Islet of Langerhans (tissue), 1 donor: Measurements from ENCODE around the gene TCF21.
A peak's percentile ranks its signal among the peaks of the same experiment; 100 is the strongest.
"Not testable (repeated sequence)": the region's sequence is repeated elsewhere in the genome, so short reads cannot be mapped to it uniquely, and the experiment has no call there.

ENCODE experiments used
- FAIRE-seq: peaks from one replicate; lab custom pipeline; 2011; peaks lifted over from hg19 to GRCh38; lab: Jason Lieb, UNC

Gene TCF21

DNA sequence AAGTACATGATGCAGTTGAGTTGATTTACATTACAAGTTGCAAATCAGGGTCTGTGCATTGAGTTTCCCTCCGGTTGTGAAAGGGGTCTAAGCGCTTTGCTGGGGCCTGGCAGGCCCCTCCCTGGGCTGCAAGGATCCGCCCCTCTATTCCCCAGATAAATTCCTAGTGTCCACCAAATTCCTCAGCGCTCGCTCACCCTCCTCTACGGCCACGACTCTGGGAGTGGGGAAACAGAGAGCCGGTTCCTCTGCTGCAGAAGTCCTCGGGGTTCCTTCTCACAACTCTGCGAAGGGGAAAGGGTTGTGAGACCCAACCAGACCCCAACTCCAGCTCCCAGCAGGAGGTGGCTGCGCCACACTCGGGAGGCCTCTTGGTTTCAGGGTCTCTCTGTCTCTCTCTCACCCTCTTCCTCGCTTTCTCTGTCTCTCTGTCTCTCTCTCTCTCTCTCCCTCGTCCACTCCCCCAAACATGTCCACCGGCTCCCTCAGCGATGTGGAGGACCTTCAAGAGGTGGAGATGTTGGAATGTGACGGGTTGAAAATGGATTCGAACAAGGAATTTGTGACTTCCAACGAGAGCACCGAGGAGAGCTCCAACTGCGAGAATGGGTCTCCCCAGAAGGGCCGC is at the start of gene TCF21:
Gene TCF21 (plus strand): TSS at position 185 of the 628 bp plus-strand sequence. CDS start 285 bp downstream, at position 470.
- no peak for FAIRE-seq

DNA sequence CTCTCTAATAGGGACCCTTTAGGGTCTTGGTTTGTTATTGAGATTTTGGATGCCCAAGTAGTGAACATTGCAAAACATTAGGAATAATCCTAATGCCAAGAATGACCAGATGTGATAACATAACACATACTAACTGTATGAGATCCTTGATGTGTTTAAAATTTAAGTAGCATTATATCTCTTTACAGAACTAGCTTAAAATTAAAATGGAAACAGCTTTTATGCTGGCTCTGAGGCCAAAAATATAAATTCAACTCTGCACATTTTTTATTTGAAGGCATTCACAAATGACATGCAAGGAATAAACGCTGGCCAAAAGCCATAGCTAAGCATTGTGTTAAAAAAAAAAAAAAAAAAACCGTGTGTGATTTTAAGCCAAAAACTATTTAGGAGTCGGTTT is 47.7 kb upstream of the TCF21 start:
- FAIRE-seq = no peak

DNA sequence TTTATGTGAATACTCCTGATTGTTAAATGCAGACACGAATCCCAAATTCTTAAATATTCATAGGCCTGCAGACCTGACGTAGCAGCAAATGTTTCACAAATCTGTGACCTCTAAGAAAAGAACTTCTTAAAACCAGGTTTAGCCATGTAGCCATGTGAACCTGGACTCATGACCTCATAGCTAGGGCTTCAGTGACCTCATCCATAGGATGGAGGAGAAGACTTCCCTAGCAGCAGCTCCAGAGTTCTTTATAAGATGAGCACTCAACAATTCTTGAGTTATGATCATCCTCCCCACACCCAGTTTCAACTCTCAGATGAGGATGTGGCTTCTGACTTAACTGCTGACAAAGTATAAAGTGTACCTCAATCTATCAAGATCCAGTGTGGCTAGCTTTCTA is 45.8 kb upstream of the TCF21 start:
- no peak for FAIRE-seq

DNA sequence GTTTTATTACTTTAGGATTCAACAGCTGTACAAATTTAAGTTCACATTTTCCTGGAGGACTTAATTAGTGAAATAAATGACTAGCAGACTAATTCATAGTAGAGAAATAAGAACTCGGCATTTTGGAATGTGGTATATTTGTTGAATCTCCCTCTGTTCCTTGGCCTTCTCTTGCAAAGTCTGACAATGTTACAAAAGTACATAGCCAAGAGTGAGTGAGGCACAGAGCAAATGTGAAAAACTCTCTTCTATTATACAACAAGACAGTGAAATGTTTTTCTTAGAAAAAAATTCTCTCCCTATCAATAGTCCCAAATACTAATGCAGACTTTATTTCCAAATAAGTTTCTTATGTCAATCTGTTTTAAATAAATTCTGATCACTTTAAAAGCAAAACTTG is 44.2 kb upstream of the TCF21 start:
- FAIRE-seq = no peak

DNA sequence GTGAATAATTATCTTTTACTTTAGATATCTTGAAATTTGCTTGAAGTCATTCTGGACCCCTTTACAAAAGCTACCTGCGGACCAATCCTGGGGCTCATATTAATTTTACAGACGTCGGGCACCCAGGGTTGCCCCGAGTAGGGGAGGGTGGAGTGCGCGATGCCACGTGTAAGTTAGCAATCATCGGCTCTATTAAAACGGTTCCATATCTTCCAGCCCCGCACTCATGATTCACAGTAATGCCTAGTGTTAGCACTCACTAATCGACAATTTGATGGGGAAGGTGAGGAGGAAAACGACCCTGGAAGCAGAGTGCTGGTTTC is 34.9 kb upstream of the TCF21 start:
- no peak for FAIRE-seq

DNA sequence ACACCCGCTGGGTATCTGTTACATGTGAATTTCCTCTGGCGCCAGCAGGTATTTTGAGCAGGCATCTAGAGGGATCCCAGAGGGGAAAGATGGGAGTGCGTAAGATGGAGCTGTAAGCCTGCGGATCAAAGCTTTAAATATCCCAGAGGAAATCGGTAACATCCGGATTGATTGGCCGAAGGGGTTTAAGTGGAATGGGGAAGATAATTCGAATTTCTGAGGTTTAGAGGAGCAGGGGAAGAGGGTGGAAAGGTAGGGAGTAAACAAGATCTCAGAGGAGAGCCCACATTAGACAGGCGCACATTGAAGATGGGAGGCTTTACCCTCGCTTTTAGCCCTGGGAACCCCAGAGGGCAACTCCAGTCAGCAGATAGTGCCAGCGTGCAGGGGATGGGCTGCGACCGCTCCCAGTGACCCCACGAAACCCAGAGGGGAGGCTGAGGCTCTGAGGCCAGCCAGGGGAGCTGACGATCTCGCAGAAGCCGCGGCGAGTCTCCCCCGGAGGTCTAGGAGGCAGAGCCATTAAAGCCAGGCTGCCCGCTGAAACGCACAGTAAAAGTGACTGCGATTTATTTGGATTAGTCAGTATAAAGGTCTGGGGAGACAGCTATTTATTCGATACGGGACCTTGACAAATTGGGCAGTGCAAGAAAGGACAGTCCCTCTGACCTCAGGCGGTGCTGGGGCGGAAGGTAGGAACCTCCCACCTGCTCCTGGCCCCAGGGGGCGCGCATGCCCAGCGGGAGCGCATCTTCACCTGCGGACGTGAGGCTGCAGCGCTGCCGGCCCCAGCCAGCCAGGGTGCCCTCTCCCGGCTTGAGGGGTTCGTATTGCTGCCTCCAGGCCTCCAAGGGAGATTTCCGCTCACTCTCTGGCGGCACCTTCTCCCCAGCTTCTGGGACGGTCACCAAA is 34.3 kb upstream of the TCF21 start:
- no peak for FAIRE-seq

DNA sequence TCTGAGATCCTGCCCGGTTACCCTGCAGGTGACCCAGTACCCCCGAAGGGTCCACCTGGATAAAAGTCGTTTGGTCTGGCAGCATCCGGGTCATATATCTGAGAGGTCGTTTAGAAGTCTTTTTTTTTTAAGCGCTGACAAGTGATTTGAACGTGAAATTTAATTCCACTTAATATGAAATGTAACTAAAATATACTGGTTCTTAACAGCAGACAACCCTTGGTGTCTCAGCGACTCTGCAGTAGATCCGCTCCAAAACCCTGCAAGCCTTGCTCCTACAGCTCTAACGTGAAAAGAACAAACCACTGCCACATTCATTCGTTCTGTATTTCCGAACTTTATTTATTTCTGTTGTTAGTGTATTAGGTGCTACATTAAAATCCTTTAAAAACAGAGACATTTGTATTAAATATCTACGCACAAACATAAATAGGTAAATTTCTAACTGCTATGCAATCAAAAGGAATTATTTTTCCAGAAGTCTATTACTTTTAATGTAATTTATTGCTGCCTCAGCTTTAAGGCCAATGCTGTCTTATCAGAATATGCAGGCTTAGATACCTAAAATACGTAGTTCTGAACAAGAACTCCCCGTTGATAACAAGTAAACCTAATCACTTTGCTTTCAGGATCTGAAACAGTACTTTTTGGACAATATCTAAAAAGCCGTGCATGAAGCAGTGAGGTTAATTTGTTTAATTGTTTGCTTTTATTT is 33.5 kb upstream of the TCF21 start:
- FAIRE-seq = no peak

DNA sequence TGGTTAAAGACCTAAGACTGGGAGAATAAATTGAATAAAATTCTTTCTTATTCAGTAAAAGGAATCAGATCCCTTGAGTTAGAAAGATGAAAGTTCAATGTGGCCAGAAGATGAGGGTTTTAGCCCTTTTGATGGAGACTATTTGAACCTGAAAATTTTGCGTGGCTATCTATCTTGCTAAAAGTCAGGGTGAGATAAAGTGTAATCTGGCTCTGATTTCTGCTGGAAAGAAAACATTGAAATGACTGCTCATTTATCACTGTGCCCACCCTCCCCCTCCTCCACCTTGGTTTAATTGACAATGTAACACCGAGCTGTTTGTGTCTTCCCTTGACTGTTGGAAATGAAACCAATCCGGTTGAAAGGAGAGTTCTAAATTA is 32.9 kb upstream of the TCF21 start:
- FAIRE-seq = no peak

DNA sequence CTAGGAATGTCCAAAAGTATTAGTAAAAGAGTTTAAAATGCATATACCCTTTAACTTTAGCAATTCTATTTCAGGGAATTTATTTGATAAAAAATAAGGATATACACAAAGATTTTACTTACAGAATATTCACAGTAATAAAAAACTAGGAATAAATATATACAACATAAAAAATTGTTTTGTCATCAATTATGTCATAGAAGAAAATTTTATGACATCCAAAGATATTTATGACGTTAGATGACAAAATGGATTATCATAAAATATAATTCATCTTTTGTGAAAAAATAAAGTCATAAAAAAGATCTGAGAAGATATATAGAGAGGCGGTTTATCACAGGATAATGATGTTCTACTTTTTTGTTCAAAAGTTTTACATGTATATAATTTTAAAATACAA is 32.0 kb upstream of the TCF21 start:
- no peak for FAIRE-seq

DNA sequence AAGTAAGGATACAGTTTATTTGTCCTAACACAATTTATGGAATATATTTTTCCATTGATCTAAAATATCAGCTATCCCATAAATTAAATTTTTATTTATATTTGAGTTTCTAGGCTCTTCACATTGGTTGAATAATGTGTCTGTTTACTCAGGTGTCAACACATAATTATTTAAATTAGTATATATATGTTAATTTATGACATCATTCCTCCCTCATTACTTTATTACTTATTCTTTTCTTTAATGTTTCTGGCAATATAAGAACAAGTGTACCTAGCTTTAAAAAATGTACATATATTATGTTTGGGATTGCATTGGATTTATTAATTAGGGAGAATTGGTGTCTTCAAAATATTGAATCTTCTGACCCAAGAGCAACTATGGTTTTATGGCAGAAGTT is 31.2 kb upstream of the TCF21 start:
- peak; percentile 41 for FAIRE-seq

DNA sequence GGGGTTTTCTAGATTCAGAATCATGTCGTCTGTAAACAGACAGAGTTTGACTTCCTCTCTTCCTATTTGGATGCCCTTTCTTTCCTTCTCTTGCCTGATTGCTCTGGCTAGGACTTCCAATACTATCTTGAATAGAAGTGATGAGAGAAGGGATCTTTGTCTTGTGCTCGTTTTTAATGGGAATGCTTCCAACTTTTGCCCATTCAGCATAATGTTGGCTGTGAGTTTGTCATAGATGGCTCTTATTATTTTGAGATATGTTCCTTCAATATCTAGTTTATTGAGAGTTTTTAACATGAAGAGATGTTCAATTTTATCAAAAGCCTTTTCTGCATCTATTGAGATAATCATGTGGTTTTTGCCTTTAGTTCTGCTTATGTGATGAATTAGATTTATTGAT is 27.6 kb upstream of the TCF21 start:
- not testable (repeated sequence) for FAIRE-seq

DNA sequence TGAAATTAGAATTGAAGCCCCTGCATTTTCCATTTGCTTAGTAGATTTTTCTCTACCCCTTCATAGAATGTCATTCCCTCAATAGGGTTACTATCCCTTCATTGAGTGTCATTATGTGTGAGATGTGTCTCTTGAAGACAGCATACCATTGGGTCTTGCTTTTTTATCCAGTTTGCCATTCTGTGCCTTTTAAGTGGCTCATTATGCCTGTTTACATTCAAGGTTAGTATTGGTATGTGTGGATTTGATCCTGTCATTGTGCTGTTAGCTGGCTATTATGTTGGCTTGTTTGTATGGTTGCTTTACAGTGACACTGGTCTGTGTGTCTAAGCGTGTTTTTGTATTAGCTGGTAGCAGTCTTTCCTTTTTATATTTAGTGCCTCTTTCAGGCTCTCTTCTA is 25.7 kb upstream of the TCF21 start:
- FAIRE-seq = no peak

DNA sequence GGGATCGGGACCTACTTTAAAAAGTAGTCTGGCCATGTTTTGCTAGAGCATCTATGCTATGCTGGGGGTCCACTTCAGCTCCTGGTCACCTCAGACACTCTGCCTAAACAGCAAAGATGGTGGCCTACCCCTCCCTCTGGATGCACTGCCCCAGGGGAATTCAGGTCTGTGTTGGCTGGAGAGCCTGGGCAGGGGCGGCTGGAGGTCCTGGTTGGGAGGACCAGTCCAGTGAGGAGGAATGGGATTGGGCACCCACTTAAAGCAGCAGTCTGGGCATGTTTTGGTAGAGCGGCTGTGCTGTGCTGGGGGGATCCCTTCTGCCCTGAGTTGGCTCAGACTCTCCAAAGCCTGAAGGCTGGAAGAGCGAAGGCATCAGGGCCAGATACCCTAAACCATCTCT is 23.2 kb upstream of the TCF21 start:
- no peak for FAIRE-seq

DNA sequence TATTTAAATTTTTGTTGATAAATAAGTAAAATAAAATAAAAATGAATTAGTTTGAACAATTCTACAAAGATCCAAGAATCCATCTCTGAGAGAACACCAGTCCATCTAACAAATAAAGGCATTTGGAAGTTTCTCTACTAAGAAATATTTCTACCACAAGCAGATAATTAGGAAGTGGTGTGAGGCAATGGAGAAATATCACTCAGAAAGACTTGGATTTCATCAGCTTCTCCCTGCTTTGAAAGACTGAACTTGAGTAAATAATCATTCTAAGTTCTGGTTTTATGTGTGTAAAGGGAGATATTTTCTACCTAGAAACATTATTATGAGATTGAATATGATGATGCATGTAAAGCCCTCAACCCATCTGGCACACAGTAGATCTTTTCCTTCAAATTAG is 17.8 kb upstream of the TCF21 start:
- no peak for FAIRE-seq

DNA sequence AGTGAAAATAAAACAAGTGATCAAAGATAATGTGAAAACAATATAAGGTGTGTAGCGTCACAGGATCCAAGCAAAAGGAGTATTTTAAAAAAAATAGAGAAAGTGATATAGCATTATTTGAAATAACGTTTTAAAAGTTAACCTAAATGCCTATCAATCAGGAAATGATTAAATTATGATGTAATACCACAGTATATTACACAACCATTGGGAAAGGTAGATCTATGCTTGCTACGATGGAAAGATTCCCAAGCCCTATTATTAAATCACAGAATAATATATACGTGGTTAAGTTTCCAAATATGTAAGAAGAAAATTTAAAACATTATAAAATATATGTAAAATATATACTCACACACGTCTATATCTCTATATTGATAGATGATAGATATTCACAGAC is 15.4 kb upstream of the TCF21 start:
- FAIRE-seq = no peak

DNA sequence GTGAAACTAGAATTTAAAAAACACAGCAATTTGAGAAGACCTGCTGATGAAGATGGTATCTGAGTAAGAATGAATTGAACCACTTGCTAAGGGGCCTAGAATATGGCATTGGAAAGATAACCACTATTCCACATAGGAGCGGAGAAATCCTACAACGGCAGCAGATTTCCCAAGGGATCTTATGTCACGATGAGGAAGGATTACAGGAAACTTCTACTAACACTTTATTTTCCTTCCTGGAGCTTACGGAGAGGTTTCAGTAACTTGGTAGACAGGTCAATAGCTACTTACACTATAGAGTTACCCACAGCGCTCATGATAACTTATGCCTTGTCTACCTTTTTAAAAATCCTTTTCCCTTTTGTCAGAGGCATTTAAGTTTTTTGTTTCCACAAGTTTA is 11.8 kb upstream of the TCF21 start:
- no peak for FAIRE-seq

DNA sequence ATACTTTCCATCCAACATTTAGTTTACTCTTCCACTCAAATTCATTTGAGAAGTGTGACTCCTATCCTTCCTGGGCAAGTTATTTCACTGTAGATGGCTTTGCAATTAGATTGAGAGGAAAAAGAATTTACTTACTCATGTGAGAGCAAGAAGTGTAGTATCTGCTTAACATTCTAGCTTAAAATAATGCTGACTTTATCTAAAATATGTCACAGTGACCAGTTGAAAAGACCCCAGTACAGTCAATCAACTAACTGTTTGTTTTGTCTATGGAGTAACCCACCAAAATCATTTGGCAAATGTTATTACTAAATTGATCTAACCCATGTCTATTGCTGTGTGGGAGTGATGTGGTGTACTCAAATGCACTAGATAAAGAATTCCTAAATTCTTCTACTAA is 8.9 kb upstream of the TCF21 start:
- no peak for FAIRE-seq

DNA sequence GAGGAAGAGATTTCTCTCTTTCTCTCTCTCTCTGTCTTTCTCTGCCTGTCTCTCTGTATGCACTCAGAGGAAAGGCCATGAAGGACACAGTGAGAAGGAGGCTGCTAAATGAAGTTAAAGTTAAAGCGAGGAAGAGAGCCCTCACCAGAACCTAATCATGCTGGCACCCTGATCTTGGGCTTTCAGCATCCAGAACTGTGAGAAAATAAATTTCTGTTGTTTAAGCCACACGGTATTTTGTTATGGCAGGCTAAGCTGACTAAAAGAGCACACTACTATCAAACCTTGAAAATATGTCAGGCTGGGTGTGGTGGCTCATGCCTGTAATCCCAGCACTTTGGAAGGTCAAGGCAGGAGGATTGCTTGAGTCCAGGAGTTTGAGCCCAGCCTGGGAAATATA is 8.0 kb upstream of the TCF21 start:
- FAIRE-seq = no peak

DNA sequence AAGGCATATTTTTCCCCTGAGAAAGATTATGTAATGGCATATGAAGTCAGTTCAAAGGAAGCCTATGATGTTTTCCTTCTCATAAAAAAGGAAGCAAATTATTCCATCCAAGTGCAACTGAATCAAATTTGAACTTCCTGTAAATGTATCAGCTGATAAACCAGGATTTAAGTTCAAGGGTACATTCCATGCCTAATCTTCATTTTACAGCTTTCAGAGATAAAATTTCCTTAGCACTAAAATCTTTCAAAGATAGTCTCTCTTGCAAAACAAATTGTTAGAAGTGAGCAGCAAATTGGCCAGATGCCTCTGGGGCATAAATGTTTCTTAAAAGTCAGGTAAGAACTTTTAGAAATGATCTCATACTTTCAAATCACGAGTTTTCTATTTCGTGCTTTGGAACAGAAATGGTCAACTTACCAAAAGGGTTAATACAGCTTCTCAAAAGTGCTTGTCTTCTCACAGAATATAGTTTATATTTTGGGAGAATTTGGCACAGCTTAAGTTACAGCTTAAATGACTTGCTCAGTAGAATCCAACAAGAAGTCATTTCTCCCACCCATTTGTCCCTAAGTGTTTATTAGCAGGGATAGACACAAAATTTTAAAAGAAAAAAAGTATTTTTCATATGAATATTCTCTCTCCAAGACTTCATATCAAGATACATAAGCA is 2.7 kb upstream of the TCF21 start:
- FAIRE-seq = no peak

DNA sequence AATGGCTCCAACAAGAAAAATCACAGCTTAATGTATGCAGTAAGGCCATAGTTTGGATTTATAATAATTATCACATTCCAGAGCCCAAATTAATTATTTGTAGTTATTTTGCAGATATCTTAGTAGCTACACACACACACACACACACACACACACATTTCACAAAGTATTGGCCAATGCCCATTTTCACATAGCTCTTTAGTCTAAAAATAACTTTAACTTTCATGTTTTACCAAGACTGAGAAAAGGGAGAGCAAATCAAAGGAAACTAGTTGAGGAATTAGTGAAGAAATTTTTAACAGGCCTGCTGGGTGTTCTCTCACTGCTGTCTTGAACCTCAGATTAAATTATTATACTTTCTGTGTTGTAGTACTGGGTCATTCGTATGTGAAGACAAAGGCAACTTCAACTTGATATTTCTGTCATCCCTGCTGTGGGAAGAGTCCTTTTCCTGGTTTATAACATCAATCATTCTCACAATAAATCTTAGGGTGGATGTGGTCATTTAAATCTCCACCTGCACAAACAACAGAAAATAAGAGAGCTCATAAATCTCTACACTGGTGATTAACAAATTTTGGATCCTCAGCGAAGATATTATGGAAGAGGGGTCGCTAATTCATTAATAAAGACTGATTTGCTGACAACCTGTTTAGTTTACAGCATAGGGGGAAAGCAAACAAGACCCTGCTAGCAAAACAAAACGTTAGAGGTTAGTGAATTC is 1.6 kb upstream of the TCF21 start:
- FAIRE-seq = no peak

DNA sequence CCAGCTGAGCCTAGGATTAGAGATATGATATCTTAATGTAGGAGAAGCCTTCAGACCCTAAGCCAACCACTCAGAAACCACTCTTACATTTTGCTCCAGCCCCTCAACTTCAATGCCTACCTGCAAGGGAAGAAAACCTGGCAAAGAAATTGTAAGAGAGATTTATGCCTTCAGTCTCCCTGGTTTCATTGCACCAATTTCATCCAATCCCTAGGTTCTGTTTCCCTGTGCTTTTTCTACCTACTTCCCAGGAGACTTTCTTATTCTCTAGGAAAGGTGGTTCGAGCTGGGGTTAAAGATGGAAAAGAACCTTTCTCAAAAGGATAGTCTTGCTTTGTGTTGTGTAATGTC is 1.1 kb upstream of the TCF21 start:
- FAIRE-seq = no peak
